DMS79 treated with DMSO at 0.1 percent for 48 hours (cell line): Measurements from ENCODE around the gene GRHL1.
"Not testable (repeated sequence)": the region's sequence is repeated elsewhere in the genome, so short reads cannot be mapped to it uniquely, and the experiment has no call there.

Experiments used
- DNase-seq: peaks from one replicate; lab custom pipeline; 2025; lab: John Stamatoyannopoulos, UW

Gene GRHL1, protein sequence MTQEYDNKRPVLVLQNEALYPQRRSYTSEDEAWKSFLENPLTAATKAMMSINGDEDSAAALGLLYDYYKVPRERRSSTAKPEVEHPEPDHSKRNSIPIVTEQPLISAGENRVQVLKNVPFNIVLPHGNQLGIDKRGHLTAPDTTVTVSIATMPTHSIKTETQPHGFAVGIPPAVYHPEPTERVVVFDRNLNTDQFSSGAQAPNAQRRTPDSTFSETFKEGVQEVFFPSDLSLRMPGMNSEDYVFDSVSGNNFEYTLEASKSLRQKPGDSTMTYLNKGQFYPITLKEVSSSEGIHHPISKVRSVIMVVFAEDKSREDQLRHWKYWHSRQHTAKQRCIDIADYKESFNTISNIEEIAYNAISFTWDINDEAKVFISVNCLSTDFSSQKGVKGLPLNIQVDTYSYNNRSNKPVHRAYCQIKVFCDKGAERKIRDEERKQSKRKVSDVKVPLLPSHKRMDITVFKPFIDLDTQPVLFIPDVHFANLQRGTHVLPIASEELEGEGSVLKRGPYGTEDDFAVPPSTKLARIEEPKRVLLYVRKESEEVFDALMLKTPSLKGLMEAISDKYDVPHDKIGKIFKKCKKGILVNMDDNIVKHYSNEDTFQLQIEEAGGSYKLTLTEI

GRCh38 chr2:9951522-9952285 lies at the start of gene GRHL1:
GRHL1 (plus strand) TSS chr2:9951693; CDS start chr2:9951834, 141 bp downstream.
- DNase-seq, result peak; percentile 76

GRCh38 chr2:9905413-9905812 lies 46.1 kb upstream of the GRHL1 start:
- no peak for DNase-seq

GRCh38 chr2:9907402-9907801 lies 44.1 kb upstream of the GRHL1 start:
- no peak for DNase-seq

GRCh38 chr2:9908639-9909038 lies 42.9 kb upstream of the GRHL1 start:
- DNase-seq, result no peak

DNA sequence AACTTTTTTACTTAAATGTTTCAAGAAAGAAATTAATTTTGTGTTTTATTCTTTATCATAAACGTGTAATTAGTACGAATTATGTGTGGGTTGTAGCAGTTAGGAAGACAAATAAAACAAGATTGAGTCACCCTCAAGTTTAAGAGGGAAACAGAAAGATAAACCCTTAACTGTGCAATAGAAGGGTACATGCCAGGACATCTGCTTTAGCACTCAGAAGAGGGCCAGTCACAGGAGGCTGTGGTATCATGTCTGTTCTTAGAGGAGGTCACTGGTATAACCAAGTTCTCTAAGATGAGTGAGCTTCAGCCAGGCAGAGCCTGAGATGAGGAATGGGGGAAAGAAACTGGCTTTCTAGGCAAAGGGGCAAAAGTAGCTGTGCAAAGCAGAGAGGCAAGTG lies 42.4 kb upstream of the GRHL1 start:
- DNase-seq, result no peak

GRCh38 chr2:9910699-9911098 lies 40.8 kb upstream of the GRHL1 start:
- DNase-seq, result no peak

DNA sequence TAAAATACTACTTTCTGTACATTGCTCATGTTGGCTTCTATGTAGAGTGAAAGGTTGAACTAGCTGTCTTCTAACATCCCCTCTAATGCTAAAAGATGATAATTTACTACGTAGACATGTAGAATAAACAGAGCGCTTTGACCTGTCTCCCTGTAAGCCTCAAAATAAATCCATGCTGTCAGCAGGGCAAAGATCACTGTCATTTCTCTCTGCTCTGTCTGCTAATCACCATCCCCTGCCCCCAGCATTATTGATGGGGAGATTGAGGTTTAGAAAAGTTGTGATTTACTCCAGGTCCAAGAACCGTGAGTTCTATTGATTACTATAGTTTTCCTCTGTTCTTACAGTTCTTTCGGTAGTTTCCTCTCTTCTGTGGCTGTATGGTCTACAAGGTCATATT lies 39.0 kb upstream of the GRHL1 start:
- no peak for DNase-seq

DNA sequence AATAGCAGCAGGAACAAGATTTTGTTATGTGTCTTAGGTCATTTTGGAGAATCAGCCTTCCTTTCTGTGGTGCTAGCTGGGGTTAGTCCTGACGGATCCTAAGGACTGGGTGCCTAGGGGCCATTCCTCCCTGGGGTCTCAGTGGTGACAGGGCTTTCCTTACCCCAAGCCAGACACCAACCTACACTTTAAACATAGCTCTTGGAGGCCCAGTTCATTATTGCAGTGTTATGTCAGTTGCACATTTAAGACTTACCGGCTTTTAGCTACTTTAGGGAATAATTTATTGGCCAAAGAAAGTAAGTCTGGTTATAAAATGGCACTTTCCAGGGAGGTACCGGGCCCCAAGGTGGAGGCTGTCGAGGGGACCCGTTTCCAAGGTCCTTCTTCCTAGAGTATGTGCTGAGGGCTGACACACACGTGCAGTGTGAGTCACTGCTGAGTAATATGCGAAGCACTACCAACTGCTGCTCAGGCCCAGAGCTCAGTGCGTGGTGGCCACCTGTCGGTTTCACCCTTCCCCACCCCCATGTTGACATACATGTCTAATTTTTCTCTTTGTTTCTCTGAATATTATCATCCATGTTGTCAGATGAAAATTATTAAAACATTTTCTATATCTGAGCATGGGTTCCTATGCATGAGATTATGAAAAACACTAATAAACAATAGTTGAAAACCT lies 37.0 kb upstream of the GRHL1 start:
- DNase-seq, result no peak

DNA sequence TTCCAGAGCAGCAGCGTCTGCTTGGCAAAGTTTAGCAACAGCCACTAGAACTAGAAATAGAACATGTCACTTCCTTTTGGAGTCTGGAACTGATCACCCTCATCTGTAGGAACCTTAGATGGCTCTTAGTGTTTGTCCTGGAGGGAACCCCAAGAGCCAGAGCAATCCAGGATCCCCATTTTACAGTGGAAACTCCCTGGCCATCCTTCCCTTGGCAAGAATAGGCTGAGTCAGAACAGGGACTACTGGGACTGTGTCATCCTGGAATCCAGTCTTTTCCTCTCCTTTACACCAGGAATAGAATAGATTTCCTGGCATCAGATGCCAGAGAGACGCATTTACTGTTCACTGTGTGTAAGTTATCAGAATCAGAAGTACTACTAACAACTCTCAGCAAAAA lies 33.2 kb upstream of the GRHL1 start:
- no peak for DNase-seq

DNA sequence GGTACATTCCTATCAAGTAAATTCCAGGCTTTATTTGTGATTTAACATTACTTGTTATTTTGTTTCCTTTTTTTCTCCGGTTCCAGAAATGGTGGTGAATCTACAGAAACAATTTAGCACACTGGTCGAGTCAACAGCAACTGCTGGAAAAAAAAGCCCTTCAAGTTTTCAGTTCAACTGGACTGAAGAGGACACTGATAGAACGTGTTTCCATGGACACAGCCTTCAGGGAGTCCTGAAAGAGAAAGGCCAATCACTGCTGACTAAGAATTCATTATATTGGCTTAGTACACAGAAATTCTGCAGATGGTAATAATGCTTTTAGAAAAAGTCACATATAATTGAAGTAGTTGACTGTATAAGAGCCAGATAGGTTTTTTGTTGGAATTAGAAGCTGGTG lies 32.0 kb upstream of the GRHL1 start:
- DNase-seq, result no peak

GRCh38 chr2:9927020-9927419 lies 24.5 kb upstream of the GRHL1 start:
- DNase-seq, result not testable (repeated sequence)

DNA sequence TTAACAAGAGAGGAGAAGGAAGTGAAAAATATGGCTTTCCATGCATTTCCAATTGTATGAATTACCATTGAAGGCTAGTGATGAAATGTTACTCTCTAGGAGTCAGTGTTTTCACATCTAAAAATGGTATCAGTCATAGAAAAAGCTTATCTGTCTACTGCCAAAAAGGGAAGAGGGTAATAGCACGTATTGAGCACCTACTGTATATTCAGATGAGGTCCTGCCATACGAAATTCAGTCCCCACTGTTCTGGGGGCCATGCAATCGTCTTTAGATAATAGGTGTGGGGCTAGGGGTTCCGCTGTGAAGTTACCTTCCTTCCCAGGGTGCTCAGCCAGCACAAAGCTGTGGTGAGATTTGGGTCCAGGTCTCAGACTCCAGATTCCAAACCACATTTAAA lies 14.2 kb upstream of the GRHL1 start:
- no peak for DNase-seq

- no peak for DNase-seq
Measured at GRCh38 chr2:9937968-9938367, 13.5 kb upstream of the GRHL1 start.

DNA sequence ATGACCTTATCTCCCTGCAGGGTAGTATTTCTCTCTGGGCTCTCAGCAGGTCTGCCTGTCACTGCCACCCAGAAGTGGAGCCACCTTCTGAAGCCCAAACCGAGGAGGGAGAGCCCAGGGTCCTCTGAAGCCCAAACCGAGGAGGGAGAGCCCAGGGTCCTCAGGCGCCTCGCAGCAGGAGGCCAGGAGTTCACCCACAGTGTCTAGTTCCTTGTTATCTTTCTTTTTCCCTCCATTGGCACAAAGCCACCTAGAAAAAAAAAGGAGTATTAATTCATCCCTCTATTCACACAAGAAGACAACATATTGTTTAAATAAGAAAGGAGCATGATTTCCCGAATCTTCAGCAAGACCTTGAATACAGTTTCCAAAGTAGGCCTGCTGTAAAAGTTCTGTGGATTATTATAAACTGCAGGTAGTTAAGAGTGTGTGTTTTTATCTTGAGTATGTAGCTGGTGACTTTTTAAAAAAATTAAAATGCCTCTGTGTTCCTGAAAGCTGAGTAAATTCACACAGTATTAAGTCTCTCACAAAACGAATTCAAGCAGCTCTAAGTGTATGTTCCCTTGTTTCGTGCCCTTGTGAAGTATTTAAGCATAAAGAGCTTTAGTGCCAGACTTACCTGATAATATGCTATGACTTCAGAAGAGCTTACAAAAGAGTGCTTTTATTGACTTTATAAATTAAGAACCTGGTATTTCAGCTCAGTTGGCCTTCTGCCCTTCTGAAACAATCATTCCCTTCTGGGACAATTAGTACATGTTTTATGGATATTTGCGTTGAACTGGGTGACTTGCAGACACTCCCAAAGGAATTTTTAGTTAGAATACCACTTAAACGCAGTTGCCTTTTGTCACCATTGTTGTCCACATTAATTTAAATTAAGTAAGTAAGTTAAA lies 11.7 kb upstream of the GRHL1 start:
- peak; percentile 93 for DNase-seq

DNA sequence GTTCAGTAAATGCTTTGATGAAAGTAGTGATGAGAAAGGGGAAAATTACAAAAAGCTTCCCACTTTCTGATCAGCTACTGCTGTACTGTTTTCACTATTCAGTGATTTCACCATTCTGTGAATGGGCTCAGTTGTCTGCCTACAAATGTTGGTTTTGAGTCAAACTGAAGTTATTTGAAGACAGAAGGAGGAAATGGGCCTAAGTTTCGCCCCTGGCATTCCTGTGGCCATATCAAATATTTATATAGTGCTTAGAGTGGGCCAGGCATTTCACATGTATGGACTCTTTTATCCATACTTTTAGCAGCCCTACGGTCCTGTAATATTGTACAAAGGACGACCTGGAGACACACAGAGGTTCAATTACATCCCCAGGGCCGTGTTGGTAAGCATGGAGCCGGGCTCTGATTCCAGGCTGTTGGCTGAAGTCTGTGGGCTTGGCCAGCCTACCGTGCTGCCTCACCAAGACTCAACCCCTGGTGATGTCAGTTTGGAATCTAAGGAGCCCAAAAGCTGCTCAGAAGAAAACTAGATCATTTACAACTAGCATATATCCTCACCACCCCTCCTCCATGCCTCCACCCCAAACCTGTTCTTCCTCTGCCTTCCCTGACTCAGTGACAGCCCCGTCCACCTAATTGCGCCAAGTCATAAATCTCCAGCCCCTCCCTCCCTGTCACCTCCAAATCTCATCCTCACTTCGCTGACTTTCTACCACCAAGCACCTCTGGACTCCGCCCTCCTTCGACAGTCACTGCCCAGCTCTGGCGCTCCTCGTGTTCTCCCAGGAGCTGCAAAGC lies 10.1 kb upstream of the GRHL1 start:
- DNase-seq, result no peak

- no peak for DNase-seq
Measured at GRCh38 chr2:9941996-9942390, 9.5 kb upstream of the GRHL1 start.

DNA sequence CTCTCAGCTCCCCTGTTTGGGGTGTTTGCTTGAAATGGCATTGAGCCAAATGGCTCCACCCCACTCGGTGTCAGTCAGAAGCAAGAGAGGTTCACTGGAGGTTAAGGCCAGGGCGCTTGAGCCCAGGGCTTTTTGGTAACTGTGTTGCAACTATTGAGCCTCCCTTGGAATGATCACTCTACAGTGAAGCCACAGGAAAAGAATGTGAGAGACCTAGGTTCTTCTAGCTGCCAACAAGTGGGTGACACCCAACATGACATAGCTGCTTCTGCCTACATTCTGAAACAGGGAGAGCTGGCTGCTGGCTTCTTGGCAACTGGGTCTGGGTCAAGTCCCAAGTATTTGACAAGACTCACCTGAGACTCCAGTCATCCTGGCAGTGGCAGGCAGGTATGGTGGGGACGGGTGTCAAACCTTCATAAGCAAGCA lies 7.1 kb upstream of the GRHL1 start:
- DNase-seq, result no peak

DNA sequence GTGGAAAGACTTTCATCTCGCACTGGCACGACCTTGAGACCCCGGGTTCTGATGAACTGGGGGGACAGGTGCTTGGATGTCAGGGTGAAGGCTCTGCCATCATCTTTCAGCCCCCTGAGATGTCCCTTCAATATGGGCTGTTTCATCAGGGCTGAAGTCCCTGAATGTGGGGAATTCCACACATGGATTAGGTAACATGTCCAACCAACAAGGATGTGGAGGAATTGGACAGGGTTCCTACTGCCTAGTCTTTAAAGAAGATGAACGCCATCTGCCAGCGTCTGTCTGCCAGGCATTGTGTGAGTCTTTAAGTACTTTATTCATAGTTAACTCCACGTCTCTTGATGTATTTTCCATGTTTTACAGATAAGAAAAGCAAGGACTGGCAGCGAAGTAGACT lies 5.9 kb upstream of the GRHL1 start:
- no peak for DNase-seq

DNA sequence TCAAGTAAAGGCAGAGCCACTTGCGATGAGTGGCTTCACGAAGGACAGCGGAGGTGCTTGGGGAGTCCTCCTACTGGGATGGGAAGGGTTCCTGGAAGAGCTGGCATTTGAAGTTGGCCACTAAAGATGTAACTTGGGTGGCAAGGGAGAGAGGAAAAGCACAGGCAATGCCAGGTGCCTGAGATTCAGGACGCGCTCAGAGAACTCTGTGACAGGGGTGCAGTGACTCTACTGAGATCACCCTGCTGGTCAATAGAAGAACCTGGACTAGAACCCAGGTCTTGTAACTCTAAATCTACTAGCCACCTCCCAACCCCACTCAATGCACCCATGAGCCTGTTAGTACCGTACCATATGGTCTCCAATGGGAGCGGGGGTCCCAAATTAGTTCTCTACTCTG lies 5.4 kb upstream of the GRHL1 start:
- DNase-seq, result no peak

DNA sequence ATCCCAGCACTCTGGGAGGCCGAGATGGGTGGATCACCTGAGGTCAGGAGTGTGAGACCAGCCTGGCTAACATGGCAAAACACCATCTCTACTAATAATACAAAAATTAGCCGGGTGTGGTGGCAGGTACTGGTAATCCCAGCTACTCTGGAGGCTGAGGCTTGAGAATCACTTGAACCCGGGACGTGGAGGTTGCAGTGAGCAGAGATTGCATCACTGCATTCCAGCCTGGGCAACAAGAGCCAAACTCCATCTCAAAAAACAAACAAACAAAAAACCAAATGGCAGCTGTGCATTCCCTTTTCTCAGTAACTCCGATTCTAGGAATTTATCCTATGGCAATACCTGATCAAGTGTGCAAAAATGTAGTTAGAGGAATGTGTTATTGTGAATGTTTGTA lies 4.7 kb upstream of the GRHL1 start:
- DNase-seq, result no peak

DNA sequence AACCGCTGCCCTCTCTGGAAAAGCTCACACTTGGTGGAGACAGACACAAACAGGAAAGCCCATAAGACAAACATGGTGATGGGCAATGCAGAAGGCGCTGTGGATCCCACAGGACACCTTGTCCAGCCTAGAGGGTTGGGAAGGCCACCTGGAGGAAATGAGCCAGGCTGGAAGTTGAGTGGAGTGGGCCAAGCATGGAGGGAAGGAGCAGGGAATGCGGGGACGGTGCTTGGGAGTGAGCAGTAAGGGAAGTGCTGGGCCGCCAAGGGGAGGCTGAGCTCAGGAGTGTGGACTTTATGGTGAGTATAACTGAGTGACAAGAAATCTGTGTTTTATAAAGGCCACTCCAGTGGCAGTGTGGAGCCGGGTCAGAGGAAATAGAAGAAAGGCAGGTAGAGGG lies 2.8 kb upstream of the GRHL1 start:
- no peak for DNase-seq
